Suppressor macrophage treated with lipopolysaccharide for 1 hour (primary cell): Measurements from ENCODE around the gene HIGD1C.
"Not testable (repeated sequence)": the region's sequence is repeated elsewhere in the genome, so short reads cannot be mapped to it uniquely, and the experiment has no call there.

ENCODE experiments used
- DNase-seq, 3 donors: peaks; one replicate each; pipeline ENCODE4 v3.0.0-alpha.2; 2020 to 2022

HIGD1C gene

DNA sequence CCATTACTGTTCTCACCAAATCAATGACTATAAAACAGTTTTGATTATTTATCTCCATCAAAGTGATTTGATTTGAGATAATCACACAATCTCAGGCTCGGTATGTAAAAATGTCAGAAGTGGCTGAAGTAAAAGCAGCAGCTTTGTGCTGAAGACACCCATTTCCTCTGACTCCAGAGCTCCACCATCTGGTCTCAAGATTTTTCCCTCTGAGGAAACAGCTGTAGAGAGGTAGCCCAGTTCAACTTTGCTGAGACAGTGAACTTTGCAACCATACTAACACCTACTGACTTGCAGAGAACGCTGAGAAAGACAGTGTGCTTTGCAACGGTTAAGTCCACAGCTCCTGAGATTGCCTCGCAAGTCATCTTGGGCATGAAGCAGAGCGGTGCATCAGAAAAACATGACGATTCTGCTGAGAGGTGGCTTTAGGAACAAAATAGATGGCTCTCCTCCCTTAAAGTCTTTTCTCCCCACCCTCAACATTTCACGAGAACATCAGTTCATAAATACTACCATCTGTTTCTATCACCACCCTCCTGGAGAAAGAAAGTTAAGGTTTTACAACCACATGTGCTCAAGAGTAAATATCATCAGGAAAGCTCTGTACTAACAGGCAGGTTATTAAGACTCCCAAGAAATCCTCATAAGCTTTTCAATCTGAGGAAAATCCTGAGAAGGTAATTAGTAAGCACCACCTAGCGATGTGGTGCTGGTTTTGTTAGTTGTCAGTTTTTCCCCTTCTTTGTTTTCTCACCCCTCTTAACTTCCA lies 34.8 kb downstream of the HIGD1C start:
- peak; percentile 49 to 60 (median 59) for DNase-seq

DNA sequence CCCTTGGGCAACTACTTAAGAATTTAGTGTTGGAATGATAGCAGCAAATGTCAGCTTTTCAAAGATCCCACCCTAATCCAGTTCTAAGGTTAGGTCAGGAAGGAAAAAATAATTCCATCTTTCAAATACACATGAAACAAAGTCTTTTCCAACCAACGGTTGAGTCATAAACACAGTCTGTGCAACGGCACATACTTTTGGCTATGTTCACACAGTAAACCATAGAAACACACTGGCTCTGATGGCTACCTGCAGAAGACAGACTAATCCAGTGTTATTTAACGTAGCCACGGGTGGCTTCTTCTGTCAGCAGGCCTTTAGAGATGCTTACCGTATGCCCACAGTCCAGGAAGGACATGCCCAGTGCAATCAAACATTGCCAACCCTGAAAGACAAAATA lies 35.7 kb downstream of the HIGD1C start:
- no peak for DNase-seq

- no peak for DNase-seq
Observed at GRCh38 chr12:50988871-50989270, 36.5 kb downstream of the HIGD1C start.

DNA sequence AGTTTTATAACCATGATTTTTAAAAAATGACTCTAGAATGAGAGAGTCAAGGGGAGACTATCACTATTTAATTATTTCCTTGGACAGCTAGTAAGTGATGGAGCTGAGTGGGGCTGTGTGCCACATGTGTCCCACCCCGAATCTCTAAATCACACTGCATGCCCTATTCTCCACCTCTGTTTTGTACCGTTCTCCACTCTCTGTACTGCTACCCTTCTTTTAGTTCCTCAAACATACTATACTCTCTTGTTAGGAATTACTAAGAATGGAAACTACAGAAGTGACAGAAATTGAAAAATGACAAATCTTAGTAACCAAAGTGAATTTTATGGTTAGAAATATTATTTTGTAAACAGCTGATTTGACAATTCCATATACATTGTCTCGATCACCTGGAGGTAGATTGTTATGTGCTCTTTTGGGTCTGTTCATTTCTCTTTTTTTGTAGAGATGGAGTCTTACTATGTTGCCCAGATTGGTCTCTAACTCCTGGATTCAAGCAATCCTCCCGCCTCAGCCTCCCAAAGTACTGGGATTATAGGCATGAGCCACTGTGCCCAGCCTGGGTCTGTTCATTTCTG lies 37.9 kb downstream of the HIGD1C start:
- DNase-seq, result no peak

- DNase-seq, result no peak
Observed at GRCh38 chr12:50990791-50991190, 38.4 kb downstream of the HIGD1C start.

DNA sequence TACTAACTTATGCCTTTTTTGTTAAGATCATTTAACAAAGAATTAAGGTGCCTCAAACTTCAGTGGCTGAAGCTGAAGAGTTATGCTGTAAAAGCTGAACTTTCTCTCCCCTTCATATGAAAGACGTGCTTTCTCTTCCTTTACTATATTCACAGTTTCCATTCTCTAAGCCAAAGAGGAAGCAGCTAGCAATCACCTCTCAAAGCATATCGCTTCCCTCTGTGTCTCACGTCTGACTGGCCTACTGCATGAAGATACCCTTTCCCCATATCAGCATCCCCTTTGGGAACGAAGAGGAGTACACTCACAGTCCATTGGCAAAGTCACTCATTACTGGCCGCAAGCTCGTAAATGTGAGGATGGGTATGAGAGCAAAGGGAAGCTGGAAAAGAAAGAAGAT lies 38.9 kb downstream of the HIGD1C start:
- DNase-seq, result no peak

DNA sequence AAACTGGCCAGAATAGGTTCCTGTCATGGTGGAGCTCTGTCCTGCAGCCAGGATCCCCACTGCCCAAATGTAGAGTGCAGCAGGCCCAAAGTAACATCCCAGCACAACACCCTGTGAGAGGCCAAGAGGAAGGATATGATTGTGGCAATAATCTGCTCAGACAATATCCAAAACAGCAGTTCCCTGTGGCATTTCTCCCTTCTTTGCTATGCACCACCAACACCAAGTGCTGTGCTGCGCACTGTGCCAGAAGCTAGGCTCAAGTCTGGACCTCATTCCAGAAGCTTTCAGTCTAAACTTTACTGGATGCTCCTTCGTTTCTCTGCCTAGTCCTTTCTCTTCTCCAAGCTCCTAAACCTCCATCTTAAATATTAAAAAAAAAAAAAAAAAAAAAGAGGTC lies 40.5 kb downstream of the HIGD1C start:
- DNase-seq, result no peak

GRCh38 chr12:50999093-50999492 lies 46.7 kb downstream of the HIGD1C start:
- peak; percentile 54 to 75 (median 54) for DNase-seq

- DNase-seq, result peak; percentile 44 to 65 (median 57)
Observed at GRCh38 chr12:51000245-51000644, 47.9 kb downstream of the HIGD1C start.

DNA sequence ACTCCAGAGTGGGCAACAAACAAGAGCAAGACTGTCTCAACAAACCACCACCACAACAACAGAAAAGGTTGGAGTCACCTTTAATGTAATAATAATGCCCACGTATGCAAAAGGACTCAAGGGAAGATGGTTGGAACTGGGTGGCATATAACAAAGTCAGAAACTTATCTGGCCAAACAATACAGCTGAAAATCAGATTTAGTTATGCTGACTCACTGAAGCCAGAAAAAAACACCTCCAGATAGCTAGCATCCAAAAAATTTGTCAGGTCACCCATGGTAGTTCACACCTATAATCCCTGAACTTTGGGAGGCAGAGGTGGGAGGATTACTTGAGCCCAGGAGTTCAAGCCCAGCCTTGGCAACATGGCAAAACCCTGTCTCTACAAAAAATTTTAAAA lies 49.5 kb downstream of the HIGD1C start:
- DNase-seq, result no peak

DNA sequence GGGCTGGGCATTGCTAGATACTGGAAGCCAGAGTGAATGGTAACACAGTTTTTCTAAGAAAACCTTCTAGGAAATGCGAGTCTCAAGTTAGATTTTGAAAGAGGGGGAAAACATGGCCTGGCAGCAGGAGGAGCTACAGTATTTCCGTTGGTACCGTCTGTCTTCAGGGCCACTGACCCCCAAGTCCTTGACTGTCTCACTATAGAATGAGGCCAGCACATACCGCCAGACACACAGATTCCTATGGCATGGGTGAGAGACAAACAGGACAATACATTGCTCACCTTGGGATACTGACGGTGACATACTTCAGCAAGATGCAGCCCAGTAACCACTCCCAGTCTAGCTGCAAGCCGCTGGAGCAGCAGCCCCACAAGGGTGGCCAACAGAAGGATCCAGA lies 52.2 kb downstream of the HIGD1C start:
- no peak for DNase-seq

DNA sequence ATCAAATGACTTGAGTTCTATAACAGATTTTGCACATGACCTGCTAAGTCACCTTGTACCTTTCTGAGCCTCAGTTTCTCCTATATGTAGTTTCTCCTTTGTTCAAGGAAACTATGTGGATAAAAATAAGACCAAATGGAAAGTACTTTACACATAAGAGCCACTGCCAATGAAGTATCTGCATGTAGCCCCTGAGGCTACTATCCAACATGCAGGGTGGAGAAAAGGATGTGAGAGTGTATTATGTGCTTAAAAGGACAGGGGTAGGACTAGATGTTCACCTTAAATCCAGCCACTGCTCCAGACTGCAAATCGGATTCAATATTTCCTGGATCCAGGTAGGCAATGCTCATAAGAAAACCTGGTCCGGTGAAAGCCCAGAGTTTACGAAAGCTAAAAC lies 52.7 kb downstream of the HIGD1C start:
- no peak for DNase-seq

DNA sequence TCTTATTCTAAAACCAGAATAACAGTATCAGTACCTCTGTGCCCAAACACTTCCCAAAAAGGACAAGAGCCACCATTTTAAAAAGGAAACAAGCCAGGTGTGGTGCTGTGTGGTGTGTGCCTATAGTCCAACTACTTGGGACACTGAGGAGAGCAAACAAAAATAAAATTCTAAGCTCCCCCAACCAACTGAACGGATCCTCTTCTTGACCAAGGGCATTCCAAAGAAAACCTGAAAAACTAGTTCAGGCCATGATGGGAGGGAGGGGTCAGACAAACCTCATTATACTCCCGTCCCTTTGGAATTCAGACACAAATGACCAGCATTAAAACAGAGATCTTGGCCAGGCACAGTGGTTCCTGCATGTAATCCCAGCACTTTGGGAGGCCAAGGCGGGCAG lies 53.3 kb downstream of the HIGD1C start:
- peak in 1 of 3 donors; percentile 14 for DNase-seq

DNA sequence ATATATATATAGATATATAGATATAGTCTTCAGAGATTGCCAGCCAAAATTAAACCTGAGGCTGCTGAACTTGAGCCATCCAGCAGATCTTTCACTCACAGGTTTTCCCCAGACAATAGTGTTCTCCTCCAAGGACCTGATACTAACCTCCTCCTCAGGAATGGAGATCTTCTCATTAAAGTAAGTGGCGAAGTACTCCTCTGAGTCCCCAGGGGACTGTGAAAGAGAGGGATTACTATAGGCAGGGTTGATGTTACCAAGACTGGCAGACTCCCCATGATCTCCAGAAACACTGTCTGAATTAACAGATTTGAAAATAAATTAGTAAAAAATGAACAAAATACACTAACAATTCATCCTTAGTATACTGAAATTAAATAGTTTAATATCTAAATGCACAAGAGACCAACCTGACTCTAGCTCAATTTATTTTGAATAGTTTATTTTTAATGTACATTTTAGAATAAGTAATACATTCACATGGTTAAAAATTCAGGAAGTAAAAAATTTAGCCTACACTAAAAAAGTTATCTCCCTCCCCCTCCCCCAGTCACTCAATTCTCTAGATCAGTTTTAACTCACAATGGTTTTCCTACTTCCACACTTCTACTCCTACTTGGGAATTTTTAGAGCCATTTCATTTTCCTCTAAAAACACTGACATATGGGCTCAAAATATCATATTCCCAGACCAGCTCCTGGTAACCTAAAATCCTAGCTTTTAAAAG lies 56.1 kb downstream of the HIGD1C start:
- DNase-seq, result peak in 2 of 3 donors; percentile 40 to 51

- DNase-seq, result peak; percentile 93 to 95 (median 93)
Observed at GRCh38 chr12:51009056-51009440, 56.7 kb downstream of the HIGD1C start.

GRCh38 chr12:51011955-51012354 lies 59.6 kb downstream of the HIGD1C start:
- peak; percentile 53 to 71 (median 56) for DNase-seq

- peak in 2 of 3 donors; percentile 41 to 42 for DNase-seq
Observed at GRCh38 chr12:51012570-51013236, 60.4 kb downstream of the HIGD1C start.

DNA sequence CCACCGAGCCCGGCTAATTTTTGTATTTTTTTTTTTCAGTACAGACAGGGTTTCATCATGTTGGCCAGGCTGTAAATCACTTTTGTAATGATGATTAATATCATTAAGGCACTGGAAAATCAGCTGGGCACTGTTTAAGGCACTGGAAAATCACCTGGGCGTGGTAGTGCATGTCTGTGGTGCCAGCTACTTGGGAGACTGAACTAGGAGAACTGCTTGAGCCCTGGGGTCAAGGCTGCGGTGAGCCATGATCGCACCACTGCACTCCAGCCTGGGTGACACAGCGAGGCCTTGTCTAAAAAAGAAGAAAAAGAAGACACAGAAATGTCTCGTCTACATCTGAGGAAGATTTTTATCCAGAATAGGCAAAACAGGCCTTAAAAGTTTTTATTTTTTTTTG lies 61.1 kb downstream of the HIGD1C start:
- no peak for DNase-seq

GRCh38 chr12:51014467-51014866 lies 62.1 kb downstream of the HIGD1C start:
- DNase-seq, result not testable (repeated sequence)

GRCh38 chr12:51017452-51017851 lies 65.1 kb downstream of the HIGD1C start:
- no peak for DNase-seq

DNA sequence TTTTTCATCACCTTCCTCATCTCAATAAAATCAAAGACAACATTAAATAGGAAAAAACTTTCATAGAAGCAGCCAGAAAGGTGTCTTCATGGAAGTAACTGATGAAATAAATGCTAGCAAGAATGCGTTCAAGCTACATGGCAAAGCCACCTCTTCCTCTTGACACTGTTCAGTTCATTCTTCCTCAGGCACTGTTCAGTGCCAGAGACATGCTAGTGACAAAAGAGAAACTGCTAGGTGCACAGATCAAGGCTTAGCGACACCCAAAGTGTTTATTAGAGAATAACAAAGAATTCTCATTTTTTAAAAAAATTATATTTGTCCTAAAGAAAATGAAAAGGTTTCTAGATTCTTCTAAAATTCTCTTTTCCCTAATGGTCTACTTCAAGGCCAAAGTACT lies 66.6 kb downstream of the HIGD1C start:
- no peak for DNase-seq

DNA sequence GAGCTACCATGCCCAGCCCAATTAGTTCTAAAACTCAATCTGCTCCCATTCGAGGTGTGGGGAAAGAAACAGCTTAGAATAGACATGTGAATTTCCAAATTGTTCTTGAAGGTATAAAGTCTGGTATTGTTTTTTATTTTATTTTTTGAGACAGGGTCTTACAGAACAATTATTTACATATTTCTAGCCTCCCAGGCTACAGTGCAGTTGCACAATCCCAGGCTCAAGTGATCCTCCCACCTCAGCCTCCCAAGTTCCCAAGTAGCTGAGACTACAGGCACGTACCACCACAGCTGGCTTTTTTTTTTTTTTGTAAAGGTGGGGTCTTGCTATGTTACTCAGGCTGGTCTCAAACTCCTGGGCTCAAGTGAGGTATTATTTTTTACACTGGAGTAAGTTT lies 67.6 kb downstream of the HIGD1C start:
- DNase-seq, result no peak
